GM12872 (cell line): ENCODE data around the gene R3HDM2.

ENCODE experiments used
- TF ChIP-seq, protein P1 (sequence below): IDR thresholded peaks from 3 replicates; pipeline ENCODE4 v1.5.1; 2011; ENCODE audit warnings: low read depth, mild to moderate bottlenecking, low read length, moderate library complexity; ENCODE audit not compliant: insufficient read depth

R3HDM2 gene

DNA sequence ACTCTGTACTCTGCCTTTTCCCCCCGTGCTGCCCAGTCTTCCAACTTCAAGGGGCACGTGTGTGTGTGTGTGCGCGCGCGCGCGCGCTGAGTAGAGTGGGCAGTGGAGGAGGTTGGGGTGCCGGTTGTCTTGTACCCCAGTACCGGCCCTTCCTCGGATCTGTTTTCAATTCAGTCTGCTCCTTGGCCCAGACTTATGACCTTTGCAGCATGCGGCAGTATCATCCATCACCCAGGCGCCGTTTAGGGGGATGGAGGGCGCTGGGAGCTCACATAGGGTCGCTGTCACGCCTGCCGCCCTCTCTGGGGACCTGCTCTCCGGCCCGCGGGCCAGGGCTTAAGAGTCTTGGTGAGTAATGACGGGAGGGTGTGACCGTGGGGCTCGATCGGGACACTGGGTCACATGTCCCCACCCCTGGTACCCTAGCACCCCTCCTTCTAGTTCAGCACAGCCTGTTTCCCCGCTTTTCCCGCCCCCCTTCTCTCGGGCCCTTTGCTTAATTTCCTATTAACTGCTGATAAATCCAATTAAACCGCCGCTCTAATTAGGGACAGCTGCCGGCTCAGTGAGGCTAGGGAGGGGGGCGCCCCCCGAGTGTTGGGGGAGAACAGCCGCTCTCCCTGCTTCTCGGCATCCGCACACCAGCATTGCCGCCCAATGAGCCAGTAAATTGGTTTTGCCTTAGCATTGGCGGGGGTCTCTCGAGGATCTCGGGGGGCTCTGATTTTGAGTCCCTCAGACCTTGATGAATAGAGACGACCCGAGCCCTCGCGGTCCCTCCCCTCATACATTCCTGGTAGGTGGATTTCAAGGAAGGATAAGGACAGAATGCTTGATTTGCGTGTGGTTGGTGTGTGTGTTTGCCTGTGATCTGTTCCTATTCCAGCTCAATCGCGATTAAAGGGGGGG is 189.2 kb downstream of the R3HDM2 start:
- TF ChIP-seq, protein P1, sequence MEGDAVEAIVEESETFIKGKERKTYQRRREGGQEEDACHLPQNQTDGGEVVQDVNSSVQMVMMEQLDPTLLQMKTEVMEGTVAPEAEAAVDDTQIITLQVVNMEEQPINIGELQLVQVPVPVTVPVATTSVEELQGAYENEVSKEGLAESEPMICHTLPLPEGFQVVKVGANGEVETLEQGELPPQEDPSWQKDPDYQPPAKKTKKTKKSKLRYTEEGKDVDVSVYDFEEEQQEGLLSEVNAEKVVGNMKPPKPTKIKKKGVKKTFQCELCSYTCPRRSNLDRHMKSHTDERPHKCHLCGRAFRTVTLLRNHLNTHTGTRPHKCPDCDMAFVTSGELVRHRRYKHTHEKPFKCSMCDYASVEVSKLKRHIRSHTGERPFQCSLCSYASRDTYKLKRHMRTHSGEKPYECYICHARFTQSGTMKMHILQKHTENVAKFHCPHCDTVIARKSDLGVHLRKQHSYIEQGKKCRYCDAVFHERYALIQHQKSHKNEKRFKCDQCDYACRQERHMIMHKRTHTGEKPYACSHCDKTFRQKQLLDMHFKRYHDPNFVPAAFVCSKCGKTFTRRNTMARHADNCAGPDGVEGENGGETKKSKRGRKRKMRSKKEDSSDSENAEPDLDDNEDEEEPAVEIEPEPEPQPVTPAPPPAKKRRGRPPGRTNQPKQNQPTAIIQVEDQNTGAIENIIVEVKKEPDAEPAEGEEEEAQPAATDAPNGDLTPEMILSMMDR = no peak

DNA sequence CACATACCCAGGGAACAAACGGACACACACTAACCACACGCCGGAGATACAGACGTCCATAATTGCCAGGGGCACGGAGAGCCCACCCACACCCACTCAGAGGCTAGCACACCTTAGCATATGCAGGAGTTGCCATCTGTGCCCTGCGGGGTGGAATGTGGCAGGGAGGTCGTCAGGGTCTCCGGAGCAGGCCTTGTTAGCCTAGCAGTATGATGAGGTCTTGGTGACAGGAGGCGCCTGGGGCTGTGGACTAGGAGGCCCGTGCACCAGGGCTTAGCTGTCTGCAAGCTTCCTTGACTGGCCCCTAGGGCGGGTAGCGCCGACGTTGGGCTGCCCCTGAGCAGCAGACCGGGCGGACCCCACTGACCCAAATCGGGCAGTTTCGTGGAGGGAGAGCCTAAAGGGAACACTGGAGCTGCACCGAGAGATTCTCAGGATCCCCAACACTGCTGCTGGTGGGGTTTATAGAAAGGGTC is 189.9 kb downstream of the R3HDM2 start:
- TF ChIP-seq, protein P1 = peak; percentile 4; the same call in 1 of the 3 replicates

DNA sequence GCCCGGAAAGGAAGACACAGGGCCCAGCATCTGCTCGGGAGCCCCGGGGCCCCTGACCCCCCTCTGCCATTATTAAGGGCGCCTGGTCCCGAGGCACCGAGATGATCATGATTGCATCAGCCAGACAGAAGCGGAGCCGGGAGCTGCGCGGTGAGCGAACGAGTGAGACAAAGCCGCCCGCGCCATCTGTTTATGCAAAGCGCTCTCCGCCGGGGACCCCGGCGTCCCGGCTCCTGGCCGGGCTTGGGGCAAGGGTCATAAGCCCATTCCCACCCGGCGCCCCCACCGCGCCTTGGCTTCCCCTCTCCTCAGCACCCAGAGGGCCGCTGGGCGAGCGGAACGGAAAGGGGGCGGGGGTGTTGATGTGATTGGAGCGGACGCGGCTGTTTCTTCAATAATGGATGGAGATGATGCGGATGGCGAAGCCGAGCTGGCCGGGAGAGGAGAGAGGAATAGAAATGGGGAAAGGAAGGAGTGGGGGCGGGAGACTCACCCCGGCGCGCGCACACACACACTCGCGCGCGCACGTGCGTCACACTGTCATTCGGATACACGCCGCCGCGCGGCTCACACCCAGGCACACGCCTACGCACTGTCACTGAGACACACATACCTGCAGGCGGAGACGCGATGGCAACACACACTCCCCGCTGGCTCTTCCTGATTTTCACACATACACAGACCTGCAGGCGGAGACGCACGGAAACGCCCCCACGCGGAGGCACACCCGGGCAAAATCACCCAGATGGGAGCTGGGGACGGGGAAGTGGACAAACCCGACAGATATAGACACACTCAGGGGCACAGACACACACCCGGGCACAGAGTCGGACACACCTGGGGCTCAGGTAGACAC is 190.5 kb downstream of the R3HDM2 start:
- TF ChIP-seq, protein P1 = no peak; the same call in 2 of the 3 replicates

DNA sequence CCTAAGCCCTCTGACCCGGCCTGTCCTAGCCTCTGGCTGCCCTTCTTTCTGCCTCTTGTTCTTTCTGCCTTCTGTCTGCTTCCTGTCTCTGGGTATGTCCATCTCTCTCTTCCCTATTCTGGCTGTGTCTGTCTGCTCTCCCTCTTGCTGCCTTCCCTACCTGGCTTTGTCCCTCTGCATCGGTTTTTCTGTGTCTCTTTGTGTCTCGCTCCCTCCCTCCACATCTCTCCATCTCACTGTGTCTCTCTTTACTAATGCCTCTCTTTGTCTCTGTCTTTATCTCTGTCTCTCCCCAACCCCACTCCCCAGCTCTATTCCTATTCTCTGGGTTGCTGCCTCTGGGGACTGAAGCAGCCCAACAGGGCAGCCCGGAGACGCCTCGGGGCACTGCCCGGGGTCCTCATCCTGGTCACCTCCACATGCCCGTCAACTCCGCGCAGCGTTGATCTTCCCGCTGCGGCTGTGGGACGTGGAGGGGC is 191.2 kb downstream of the R3HDM2 start:
- TF ChIP-seq, protein P1 = no peak

DNA sequence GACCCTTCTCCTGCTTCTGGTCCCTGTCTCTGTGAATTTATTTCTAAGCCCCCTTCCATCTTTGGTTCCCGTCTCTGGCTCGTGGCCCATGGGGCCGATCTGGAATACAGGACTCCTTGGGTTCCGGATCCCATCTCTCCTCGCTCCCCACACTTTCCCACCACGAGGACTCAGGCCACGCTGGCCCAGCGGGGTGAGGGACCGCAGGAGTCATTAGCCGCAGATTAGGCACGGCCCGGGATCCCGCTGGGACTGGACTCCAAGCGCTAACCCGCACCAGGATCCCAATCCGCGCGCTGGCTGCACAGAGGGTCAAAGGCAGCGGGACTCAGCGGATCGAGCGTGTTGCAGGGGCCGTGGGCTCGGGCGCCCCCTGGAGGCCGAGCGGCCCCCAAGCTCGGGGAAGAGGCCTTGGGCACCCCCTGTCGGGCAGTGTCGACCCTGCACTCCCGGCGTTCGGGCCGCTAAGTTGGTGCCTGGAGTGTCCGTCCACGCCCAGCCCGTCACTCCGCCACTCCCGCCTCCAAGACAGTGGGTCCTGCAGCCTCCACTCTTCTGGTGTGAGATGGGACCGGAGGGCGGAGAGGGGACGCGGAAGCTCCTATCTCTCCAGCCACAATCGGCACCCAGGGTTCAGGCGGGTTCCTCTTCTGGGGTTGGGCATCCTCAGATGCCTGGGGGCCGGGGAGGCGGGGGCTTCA is 191.8 kb downstream of the R3HDM2 start:
- TF ChIP-seq, protein P1 = peak; percentile 100

DNA sequence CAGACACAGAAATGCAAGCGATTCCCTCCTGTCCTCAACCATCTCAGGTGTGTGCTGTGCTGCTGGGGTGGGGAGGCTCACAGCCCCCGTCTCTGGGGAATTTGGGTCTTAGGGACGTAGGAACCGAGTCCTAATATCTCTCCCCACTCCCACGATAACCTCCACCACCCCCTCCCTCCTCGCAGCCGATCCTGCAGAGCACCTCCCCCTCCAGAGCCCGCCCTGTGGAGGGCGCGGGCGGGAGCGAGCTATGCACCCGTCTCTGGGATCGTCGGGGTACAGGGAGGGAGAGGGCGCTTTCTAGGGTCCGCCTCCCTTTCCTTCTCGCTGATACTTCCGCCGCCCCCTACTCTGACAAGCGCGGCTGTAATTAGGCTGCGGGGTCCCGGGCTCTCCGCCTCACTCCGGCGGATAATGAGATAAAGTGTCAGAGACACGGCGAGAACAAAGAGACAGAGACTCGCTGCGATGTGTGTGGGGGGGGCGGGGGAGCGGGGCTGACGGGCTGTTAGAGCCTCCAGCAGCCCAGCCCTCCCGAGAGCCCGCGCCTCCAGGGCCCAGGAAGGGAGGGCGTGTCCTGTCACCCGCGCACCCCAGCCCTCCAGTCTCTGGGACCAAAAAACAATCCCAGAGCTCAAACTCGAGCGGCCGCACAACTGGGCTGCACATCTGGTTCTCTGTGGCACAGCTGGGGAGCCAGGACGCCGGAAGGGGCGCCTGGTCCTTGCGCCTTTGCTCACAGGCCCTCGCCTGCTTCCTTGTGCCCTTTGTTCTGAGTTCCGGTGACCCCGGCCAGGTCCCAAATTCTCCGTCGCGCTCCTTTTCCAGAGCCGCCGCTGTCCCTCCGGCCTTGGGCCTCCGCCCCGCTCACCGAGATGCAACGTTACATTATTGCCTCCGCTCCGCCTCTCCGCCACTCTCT is 192.7 kb downstream of the R3HDM2 start:
- TF ChIP-seq, protein P1 = no peak
